RCC 7860 (cell line): Measurements from ENCODE around the gene ST7.

Experiments
- DNase-seq: peaks from one replicate; pipeline ENCODE4 v3.0.0-alpha.2; 2015; ENCODE audit warnings: low spot score
- FAIRE-seq: peaks from 2 replicates; lab custom pipeline; 2012; peaks lifted over from hg19 to GRCh38; lab: Jason Lieb, UNC

ST7 gene

DNA sequence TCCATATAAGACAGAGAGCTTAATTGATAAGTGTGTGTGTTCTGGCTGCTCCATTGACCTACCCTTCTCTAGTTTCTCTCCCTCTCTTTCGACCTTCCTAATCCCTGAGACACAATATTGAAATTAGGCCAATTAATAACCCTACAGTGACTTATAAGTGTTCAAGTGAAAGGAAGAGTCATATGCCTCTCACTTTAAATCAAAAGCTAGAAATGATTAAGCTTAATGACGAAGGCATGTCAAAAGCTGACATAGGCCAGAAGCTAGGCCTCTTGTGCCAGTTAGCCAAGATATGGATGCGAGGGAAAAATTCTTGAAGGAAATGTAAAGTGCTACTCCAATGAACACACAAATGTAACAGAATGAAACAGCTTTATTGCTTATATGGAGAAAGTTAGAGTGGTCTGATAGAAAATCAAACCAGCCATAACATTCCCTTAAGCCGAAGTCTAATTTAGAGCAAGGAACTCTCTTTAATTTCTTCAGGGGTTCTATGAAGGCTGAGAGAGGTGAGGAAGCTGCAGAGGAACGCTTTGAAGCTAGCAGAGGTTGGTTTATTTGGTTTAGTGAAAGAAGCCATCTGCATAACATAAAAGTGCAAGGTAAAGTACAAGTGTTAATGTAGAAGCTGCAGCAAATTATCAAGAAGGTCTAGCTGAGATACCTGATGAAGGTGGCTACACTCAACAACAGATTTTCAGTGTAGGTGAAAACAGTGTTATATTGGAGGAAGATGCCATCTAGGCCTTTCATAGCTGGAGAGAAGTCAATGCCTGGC lies 53.8 kb downstream of the ST7 start:
- FAIRE-seq (no peak), DNase-seq (no peak)

DNA sequence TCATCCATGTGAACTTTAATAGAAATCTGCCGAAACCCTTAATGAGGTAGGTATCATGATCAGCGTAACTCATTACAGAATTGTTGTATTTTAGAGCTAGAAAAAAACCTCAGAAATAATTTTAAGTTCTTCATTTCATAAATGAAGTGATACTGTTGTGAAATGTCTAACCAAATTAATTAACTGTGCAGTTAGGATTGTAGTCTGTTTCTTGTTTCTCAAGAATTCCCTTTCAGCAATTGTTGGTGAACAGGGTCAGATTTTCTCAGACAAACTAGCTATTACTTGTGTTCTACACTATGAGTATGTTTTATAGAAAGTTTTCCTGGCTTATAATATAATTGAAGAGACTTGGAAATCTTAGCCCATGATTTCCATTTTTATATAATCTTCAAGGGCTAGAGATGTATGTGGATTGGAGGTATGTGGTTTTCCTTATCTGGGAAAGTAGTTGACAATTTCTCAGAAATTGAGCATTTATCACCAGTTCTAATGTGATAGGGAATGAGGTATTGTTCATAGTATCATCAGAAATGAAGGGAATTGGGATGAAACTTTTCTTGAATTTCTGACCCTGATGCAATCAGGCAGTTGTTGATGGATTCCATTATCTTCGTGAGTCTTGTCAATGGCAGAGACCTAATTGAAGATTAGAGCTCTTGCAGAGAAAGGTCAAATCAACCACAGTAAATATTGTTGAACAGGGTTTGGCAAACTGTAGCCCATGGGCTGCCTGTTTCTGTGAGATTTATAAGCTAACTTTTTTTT lies 55.0 kb downstream of the ST7 start:
- DNase-seq (no peak), FAIRE-seq (no peak)

DNA sequence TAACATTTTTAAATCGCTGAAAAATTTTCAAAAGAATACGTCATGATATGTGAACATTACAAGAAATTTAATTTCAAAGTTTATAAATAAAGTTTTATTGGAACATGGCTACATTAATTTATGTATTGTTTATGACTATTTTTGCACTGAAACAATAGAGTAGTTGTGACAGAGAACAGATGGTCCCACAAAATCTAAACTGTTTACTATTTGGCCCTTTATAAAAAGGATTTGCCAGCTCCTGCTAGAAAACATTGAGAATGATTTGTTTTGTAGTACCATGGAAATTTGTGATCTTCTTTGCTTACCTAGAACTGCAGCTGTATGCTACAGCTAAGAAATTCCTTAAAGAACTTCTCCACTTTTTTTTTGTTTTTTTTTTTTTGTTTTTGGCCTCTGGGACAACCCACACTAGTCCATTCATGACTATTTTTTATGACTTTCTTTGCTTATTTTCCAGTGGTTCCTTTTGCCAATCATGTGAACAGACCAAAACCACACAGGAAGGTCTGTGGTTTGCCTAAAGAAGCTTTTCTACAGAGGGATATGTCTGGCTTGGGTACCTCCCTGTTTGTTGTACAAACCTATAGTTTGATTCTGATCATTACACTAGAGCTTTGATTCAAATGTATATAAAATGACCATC lies 55.7 kb downstream of the ST7 start:
- DNase-seq (peak; percentile 54), FAIRE-seq (peak; percentile 83)

DNA sequence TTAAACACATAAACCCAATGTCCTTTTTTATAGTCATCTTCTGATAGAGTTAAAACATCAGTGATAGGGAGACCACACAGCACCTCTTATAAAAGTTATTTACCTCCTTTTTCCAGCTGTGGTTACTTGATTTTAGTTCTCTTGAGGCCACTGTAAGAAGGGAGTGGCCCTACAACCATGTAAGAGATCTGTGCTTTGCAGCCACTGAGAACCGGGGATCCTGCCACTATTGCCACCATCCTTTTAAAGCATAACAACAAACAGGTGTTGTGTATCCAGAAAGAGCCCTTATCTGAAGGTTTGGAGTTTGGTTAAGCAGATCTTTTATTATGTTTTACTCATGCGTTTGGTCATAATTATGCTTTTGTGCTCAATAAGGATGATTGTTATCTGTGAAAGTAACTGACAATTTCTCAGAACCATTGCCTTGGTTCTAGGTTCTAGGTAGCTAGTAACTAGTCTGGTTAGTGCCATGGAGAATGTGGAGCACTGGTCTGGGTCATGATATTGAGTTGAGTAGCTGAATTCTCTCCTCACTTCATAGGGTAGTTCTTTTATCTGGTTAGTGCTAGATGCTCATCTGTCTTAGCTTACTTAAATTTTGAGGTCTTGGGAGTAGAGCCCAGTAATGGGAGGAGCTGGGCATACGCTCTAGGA lies 56.5 kb downstream of the ST7 start:
- DNase-seq (no peak), FAIRE-seq (no peak)

DNA sequence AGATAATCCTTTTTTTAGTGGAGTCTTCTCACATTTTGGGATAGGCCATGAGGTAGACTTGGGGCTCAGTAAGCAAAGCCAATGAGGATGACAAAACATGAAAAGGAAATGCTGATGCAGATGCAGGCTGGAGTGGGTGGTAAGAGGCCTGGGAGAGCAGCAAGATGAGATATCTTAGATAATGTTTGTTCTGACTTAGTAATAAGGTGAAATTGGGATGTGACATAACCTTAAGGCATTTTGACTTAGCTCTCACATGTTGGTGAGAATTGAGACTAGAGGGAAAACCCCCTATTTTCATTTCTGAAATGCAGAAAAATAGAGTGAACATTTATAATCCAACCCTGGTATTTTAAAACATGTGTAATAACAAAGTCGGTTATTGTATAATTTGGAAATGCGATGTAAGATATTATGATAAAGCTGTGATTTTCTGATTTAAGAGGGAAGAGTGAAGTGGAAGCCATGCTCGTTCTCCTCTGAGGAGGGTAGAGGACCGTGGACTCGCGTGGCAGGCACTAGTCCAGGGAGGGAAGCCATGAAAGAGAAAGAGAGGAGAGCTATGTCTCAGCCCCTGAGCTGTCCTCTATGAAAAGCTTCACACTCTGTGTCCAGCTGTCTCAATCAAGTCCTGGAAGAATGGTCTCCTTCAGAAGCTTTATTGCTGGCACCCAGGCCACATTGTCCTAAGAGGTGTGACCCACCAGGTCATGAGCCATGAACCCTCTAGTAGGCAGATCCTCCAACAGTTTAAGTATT lies 57.3 kb downstream of the ST7 start:
- no peak for FAIRE-seq
- DNase-seq: no peak

DNA sequence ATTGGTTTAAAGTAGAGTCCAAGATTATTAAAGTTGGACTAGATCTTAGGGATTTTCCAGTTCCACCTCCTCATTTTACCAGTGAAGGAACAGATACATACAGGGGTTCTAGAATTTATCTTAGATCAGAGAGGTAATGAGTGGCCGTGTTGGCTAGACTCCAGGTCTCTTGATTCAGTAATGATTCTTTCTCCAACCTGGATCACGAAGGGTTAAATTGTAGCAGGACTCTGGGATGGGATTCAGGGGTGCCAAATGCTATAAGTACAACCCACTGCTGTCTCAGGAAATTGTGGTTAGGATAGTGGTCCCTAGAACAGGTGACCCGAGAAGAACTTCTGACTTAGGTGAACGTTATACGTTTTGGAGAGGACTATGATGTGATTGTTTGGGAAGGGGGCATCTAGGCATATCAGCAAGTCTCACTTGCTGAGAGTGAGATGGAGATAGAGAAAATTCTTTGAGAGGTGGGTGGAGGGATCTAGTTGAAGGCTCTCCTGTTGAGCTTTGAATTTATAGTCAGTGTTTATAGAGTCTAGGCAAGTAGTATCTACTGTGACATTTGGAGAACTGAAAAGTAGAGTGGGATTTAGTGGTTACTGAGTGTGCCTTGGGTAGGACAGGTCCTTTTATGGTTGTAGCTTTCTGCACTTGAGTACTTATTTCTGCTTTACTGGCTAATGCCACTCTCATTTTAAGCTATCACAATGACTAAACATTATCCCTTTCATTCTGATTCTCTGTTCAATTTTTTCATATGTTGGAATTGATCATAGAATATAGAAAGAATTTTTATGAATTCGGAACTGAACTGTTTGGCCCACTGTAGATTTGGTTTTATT lies 58.3 kb downstream of the ST7 start:
- FAIRE-seq (no peak), DNase-seq (no peak)

DNA sequence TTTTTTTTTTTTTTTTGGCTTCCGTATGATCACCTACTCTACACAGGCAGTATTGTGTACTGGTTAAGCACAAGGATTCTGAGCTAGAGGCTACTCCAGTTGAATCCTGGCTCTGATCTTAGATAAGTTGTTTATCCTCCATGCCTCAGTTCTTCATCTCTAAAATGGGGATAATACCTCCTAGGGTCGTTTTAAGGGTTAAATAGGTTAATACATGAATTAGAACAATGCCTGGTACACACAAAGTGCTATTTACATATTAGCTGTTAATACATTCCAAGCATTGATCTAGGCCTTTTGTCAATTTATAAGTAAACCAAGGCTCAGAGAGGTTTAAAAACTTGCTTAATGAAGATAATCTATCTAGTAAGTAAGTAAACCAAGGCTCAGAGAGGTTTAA lies 59.0 kb downstream of the ST7 start:
- no peak for DNase-seq
- no peak for FAIRE-seq

DNA sequence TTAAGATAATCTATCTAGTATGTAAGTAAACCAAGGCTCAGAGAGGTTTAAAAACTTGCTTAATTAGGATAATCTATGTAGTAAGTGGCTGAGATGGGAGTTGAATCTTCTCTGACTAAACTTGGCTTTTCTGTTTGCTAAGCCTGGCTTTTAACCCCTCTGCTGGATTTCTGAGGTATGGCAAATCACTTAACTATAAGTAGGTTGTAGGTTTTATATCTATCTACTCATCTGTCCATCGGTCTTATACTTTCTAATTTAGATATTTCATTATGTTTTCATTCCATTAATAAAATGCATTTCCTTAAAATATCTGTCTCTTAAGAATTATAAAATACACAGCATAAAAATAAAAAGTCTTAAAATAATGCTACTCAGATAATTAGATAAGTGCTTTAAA lies 59.4 kb downstream of the ST7 start:
- FAIRE-seq (peak; percentile 83), DNase-seq (peak; percentile 39)

DNA sequence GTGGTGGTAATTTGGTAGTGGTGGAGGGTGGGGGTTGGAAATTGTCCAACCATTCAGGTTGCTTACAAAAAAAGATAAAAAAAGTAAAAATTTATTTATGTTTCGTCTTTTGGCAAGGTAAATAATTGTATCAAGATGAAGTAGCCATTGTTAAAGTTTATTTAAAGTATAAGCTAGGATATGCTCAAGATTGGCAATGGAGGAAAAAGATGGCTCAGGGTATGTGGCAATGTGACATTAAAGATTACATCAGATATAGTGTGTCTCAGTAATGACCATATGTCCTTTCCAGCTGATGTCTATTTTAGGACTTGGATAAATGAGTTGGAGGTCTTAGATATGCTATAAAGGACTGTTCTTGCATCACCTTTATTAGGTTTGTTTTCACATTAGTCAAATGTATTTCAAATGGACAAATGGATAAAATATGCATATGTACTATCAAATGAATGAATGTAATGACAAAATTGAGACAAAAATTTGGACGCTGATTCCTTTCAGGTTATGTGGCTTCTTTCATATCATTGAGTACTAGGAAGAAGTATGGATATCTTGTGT lies 60.9 kb downstream of the ST7 start:
- DNase-seq (no peak), FAIRE-seq (no peak)

DNA sequence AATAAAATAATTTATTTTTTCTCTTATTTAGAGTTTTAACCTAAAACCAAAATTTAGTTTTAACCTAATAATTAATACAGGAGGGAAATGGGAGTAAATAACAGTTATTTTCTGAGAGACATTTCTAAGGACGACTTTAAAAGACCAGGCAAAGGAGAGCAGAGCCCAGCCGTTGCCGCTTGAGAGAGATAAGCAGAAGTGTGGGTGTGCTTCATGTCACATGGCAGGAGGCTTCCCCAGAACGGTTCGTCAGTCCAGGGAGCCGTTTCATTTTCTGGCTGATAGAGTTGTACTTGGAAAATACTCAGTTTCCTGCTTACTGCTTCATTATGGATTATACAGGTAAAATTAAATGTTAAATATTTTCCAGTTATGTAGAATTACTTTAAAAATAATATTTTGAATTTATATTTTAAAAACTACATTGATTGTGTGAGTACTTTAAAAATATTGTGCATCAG lies 61.4 kb downstream of the ST7 start:
- peak; percentile 27 for FAIRE-seq
- no peak for DNase-seq

DNA sequence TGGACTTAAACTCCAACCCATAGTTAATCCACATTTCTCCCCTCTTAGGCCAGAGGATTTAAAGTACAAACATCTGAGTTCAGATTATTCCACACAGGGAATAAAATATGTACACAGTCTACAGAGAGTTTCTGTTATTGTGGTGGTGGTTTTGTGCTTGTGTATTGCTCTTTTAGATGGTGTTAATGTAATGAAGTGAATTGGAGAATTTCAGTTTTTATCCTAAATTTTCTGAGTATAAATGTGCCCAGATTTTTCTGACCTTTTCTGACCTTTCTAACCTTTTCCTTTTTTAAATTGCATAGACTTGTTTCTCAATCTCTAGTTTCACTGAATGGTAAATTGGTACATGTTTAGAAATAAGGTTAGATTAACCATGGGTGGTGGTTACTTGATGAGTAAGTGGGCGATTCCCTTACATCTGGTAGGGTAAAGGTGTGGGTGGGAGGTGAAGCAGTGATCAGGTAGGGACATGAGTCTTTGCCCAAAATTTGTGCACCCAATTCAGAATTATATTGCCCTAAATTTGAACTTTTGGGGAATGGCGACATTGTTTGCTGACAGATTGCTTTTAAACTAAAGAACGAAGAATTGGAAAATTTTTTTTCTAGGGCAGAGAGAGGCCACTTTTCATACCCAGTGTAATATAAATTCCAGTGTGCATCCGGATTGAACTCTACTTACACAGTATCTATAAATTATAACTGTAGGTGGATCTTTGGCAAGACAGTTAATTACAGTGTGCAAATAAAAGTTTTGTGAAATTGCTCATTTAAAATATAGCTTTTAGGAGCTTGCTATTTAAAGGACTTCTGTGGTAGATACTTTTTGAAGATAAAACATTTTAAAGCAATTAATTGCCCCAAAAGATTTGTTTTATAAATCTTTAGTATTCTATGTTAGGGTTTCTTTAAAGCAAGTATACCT lies 62.2 kb downstream of the ST7 start:
- DNase-seq (no peak), FAIRE-seq (no peak)

DNA sequence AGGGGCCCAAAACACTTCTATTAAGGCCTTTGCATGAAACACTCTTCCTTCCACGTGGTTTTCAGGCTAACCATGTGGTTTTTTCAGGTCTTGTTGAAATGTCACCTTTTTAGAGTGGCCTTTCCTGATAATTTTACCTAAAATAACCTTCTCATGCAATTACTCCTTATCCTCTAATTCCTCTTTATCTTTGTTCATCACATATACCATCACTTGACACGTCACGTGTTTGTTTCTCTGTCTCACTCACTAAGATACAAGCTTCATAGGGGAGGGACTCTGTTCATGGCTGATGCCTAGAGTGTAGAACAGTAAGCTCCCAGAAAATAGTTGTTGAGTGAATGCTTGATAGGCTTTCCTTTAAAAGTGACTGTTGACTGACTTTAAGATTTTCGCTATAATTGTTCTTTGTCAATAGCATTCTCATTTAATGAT lies 63.7 kb downstream of the ST7 start:
- DNase-seq: no peak

DNA sequence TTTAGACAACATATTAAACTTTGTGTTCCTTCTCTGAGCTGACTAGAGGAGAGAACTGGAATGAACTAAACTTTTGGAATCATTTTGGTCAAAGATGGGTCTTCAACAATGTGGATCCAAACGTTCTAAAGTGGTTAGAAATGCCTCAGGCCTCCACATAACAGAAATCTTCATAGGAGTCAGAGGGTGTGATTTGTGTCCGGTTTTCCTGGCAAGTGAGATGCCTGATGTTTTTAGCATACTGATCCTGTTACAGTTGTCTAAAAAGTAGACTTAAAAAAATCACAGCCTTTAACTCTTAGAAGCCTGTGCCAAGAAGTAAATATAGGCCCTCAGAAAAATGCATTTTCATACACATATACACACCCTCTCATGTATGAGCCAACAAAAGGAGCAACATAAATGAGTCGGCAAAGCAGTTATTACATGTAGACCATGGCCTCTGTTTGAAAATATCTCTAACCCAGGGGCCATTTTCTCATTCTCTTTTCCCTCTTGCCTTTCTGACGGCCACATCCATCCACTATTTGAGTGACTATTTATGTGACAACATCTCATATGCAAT lies 64.5 kb downstream of the ST7 start:
- DNase-seq (no peak), FAIRE-seq (no peak)

More for the DNA sequence above, 63.7 kb downstream of the ST7 start:
- no peak for FAIRE-seq

DNA sequence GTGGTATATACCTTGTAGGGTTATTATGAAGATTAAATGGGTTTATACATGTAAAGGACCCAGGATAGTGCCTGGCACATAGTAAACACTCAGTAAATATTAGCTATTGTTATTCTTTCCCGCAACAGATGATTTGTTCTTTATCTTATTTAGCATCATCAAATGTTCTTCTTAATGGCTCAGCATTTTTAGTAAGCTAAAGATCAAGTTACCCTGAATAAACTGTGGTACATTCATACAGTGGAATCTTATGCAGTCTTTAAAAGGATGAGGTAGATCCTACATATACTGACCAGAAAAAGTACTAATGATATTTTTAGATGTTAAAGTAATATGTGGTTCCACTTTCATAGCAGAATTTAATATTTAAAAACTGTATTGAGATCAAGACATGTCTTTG lies 65.4 kb downstream of the ST7 start:
- FAIRE-seq: no peak

DNA sequence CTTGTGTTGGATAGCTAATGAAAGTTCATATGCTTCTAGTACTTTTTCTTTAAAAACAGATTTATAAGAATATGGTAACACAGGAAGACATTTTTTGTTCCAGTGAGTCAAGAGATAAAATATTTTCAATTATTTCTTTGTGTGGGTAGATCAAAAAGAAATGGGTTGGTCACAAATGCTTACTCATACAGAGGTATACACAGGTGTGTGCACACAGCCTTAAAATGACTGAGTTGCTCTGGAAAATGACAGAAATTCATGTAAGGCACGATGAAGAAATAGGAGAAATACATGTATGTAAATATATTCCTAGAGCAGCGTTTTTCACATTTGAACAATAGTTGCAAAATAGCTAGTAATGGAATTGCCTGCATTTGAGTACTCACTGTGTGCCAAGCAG lies 66.0 kb downstream of the ST7 start:
- FAIRE-seq (no peak), DNase-seq (no peak)

More for the DNA sequence above, 65.4 kb downstream of the ST7 start:
- no peak for DNase-seq

DNA sequence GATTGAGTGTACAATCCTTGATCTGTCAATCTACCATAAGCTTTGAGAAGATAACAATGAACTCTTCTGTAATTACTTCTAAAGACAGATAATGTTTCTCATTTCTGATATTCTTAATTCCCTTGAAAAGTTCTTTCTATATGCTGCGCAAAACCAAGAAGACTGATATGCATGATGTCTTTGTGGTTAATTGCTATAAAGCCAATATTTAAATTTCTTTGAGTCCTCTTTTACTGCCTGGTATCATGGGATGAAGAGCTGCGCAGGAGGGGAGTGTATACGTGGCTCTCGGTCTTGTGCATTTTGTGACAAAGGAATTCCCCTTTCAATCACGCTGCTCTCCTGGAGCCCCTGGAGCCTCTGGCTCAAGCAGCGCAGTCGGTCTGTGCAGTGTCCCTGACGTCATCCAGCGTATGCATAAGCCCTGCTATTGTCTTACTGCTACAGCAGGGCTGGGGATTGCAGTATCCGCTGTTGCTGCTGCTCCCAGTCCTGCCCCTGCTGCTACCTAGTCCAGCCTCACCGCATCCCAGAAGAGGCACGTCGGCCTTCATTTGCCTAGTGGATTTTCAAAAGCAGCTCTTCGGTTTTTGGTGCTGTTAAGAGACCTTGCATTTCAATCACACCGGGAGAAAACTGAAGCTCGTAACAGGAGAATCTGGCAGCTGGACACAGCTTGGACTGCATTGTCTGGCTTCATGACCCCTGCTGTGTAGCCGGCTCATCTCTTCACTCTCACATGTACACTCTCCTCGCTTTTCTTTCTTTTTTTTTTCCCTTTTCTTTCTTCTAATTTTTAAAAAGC lies 66.7 kb downstream of the ST7 start:
- DNase-seq (no peak), FAIRE-seq (no peak)

DNA sequence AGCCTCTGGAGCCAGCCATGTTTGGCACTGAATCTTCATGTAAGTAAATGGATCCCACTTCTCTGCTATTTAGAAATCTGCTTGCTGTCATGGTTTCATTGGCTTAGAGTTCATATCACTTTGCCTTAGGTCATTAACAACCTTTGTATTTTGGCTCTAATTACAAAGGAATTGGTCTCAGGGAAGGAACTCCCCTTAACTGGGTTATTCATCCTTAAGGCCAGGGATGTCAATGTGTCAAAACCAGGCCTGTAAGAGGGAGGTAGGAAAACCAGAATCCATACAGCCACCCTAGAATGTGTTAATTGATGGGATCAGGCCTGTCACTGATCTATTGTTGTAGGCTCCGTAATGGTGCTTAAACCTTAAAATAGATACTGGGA lies 67.3 kb downstream of the ST7 start:
- no peak for FAIRE-seq
- no peak for DNase-seq
